MG63 (cell line): ENCODE measurements around the gene GSG1. TPM values are rescaled to one million over a fixed set of nuclear protein-coding genes. Genes with fewer than 3 reads are reported as not detected.
A peak's percentile ranks its signal among the peaks of the same experiment; 100 is the strongest.
"Not testable (repeated sequence)": the region's sequence is repeated elsewhere in the genome, so short reads cannot be mapped to it uniquely, and the experiment has no call there.

ENCODE experiments used
- DNase-seq: peaks from one replicate; pipeline ENCODE4 v3.0.0-alpha.2; 2020
- H3K27me3 ChIP-seq: fragments of 250-450 bp; sonication (Bioruptor Pico); 2 replicates; pipeline ENCODE4 v1.5.1; 2020; ENCODE audit warnings: mild to moderate bottlenecking, moderate library complexity
- H3K36me3 ChIP-seq: fragments of 250-450 bp; sonication (Bioruptor Pico); 2 replicates; pipeline ENCODE4 v1.5.1; 2020; ENCODE audit warnings: mild to moderate bottlenecking, moderate library complexity
- H3K4me3 ChIP-seq: fragments of 250-450 bp; sonication (Bioruptor Pico); 2 replicates; pipeline ENCODE4 v1.5.1; 2020; ENCODE audit warnings: mild to moderate bottlenecking, moderate library complexity
- H3K9me3 ChIP-seq: fragments of 250-450 bp; sonication (Bioruptor Pico); 2 replicates; pipeline ENCODE4 v1.5.1; 2020; ENCODE audit warnings: mild to moderate bottlenecking, moderate library complexity
- total RNA-seq: library from RNA; depleted of rRNA; stranded (reverse); fragments of >200 nt; shearing (Covaris generic); gene quantifications from 2 replicates; pipeline ENCODE4 v1.2.3, GENCODE V29; 2014; ENCODE audit warnings: low replicate concordance; rRNA removed

GSG1 gene
- total RNA-seq, 1 experiment from 2014 or later: 0.33 TPM

DNA sequence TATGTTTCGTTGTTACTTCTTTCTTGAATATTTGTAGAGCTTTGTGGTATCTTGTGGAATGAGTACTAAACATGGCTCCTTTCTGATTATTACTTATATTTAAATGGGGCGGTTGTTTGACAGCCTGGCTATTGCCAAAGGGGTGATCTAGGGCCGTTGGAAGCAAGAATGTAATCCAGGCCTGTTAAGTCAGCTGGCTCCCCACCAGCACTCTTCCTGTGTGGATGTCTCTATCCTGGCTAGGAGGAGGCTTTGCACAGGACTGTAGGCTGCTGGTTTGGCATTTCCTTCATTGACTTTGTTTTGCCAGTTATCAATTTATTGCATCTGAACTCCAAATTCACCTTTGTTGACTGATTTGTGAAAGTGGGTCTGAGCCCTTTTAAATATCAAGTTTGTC, 53.7 kb downstream of the GSG1 start:
- peak; percentile 83 for DNase-seq
- Histone ChIP-seq H3K36me3 (no peaks in the 10 kb centered on the region; the same call in 1 of the 2 replicates), H3K4me3 (no peak overlapping the region), H3K9me3 (peaks cover 9% of the 10 kb centered on the region; the same call in 1 of the 2 replicates), H3K27me3 (no peaks in the 10 kb centered on the region)

GRCh38 chr12:13046964-13047363, 56.5 kb downstream of the GSG1 start:
- Histone ChIP-seq H3K27me3 (no peaks in the 10 kb centered on the region), H3K36me3 (no peaks in the 10 kb centered on the region; the same call in 1 of the 2 replicates), H3K9me3 (no peaks in the 10 kb centered on the region), H3K4me3 (no peak overlapping the region)
- DNase-seq: no peak

- Histone ChIP-seq H3K4me3 (no peak overlapping the region), H3K9me3 (no peaks in the 10 kb centered on the region), H3K36me3 (no peaks in the 10 kb centered on the region), H3K27me3 (no peaks in the 10 kb centered on the region)
- no peak for DNase-seq
These were observed 57.7 kb downstream of the GSG1 start for GRCh38 chr12:13045816-13046215.

GRCh38 chr12:13044906-13045299, 58.6 kb downstream of the GSG1 start:
- no peaks in the 10 kb centered on the region for H3K27me3 ChIP-seq
- peak overlapping the region; percentile 95 for H3K4me3 ChIP-seq
- DNase-seq: no peak

DNA sequence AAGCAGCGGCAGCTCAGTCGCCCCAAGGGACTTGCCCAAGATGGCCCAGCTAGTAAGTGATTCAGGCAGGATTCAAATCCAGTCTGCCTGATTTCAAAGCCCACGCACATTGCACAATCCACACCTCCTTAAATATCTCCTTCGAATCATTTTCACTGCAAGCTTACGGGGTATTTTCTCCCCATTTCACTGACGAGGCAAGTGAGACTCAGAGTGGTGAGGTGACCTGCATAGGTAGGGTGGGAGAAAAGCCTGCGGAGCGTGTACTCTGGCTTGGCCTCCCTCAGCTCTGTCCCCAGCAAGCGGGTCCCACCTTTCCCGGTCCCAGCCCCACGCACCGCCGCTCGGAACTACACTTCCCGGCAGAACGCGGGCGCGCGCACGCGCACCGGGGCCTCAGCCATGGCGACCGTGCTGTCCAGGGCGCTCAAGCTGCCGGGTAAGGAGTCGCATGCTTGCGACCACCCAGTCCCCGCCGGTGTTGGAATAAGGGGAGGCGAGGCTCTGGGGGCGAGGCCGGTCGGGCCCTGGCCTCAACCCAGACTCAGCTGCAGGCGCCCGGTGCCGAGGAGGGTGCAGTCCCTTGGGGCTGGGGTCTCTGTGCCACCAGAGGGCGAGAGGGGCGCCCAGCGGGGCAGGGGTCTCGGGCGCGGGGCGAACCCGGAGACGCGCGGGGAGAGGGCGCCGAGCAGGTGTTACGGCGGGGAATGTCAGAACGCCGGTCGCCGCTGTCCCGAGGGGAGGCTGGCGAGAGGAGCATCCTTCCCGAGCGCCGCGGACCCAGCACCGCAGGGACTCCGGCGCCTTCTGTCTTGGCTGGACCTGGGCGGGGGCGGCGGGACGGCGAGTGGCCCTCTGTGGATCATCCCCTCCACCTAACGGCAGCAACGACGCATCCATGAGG, 59.2 kb downstream of the GSG1 start, which contains the start of gene FAM234B:
Gene FAM234B, plus strand, starts transcription at position 380 of the 904 bp plus-strand sequence. Its CDS starts 23 bp downstream, at position 403.
- no peaks in the 10 kb centered on the region for H3K36me3 ChIP-seq
- no peaks in the 10 kb centered on the region for H3K9me3 ChIP-seq
- DNase-seq: peak; percentile 75
- H3K27me3 ChIP-seq: no peaks in the 10 kb centered on the region
- H3K4me3 ChIP-seq: peak within 1 kb of the TSS; percentile 95

More at GRCh38 chr12:13044906-13045299, 58.6 kb downstream of the GSG1 start:
- Histone ChIP-seq H3K9me3 (no peaks in the 10 kb centered on the region), H3K36me3 (no peaks in the 10 kb centered on the region)

DNA sequence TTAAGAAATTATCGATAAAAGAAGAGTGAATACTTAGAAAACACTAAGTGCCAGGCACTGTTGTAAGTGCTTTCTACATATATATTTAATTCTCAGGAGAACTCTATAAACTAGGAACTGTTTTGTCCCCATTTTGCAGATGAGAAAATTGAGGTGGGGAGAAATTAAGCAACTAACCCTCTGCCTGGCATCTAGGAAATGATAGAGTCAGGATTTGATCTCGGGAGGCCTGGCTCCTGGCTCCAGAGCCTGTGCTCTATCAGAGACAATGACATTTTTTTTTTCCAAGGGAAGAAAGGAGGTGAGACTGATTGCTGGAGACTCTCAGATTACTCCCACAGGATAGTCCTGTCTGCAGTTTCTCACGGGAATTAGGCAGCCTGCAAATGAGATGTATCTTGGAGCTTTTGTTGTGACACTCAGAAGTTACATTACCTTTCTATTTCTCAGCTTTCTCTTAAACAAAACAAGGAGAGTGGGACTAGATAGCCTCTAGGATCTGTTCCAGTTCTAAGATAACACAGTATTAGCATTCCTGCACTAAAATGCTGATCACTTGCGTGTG, 60.7 kb downstream of the GSG1 start:
- Histone ChIP-seq H3K36me3 (no peaks in the 10 kb centered on the region), H3K4me3 (no peak overlapping the region), H3K27me3 (no peaks in the 10 kb centered on the region), H3K9me3 (no peaks in the 10 kb centered on the region)
- no peak for DNase-seq

GRCh38 chr12:13041224-13041623, 62.2 kb downstream of the GSG1 start:
- Histone ChIP-seq H3K9me3 (no peaks in the 10 kb centered on the region), H3K36me3 (no peaks in the 10 kb centered on the region), H3K27me3 (no peaks in the 10 kb centered on the region), H3K4me3 (no peak overlapping the region)
- DNase-seq: no peak

DNA sequence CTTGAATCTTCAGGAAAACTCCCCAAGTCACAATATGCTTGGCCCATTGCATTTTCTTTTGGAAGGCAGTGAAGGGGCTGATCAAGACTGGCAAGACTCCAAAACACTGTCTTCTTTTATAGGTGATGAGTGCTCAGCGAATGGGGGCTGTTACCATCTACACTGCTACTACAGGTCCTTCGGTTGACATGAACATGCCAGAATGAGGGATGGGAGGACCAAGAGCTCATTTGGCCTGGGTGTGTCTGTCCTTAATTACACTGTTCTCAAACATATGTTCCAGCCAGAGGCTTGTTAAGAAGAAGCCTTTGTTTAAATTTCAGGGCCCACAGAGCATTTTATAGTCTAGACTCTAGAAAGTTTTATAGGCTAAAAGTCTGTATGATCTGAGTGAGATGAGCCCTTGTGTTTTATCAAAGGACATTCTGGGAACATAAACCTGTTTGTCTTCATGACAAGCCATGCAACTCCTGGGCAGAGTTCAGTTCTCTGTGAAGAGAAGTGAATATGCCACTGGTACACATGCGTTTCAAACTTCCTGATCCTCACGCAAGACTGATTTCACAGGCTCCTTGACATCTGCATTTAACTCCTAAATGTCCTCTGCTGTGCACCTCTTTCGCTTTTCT, 64.0 kb downstream of the GSG1 start:
- no peaks in the 10 kb centered on the region for H3K9me3 ChIP-seq
- no peaks in the 10 kb centered on the region for H3K36me3 ChIP-seq
- DNase-seq: no peak
- no peak overlapping the region for H3K4me3 ChIP-seq
- H3K27me3 ChIP-seq: no peaks in the 10 kb centered on the region

- Histone ChIP-seq H3K4me3 (no peak overlapping the region), H3K27me3 (no peaks in the 10 kb centered on the region), H3K36me3 (no peaks in the 10 kb centered on the region), H3K9me3 (no peaks in the 10 kb centered on the region)
- no peak for DNase-seq
These were observed 64.8 kb downstream of the GSG1 start for GRCh38 chr12:13038491-13039161.

DNA sequence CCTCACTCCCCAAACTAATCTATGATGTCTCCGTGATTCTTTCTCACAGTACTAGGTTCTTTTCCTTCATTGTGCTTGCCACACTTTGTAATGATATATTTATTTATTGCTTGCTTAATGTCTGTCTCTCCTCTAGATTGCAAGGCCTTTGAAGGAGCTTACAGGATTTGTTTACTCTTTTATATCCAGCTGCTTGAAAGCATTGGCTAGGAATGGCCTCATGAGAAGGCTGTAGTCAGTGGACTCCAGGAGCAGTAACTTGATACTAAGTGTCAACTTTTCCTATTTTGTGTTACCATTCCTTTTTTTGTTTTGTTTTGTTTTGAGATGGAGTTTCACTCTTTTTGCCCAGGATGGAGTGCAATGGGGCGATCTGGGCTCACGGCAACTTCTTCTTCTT, 66.6 kb downstream of the GSG1 start:
- Histone ChIP-seq H3K4me3 (no peak overlapping the region), H3K27me3 (no peaks in the 10 kb centered on the region), H3K36me3 (no peaks in the 10 kb centered on the region), H3K9me3 (no peaks in the 10 kb centered on the region)
- DNase-seq: no peak

- H3K27me3 ChIP-seq, H3K9me3 ChIP-seq, H3K4me3 ChIP-seq, H3K36me3 ChIP-seq, DNase-seq: not testable (repeated sequence)
These were observed 68.1 kb downstream of the GSG1 start for GRCh38 chr12:13035335-13035734.

Other genes starting within 250 kb of the GSG1 start
- 11.0 and 24.5 TPM in 2 replicates for gene GPRC5A, start 212.1 kb downstream of the GSG1 start, total RNA-seq
- gene GPRC5D, start 151.5 kb downstream of the GSG1 start, total RNA-seq: not detected in 2 replicates
- gene HEBP1, start 103.4 kb downstream of the GSG1 start, total RNA-seq: 5.6 and 16.1 TPM in 2 replicates
- gene FAM234B, start 59.3 kb downstream of the GSG1 start, total RNA-seq: 0.20 and 2.4 TPM in 2 replicates
- 55.7 and 326 TPM in 2 replicates for gene EMP1, start 93.1 kb upstream of the GSG1 start, total RNA-seq